ENCODE measurements around the gene ARL14EP. TPM values are rescaled to one million over a fixed set of nuclear protein-coding genes. Genes with fewer than 3 reads are reported as not detected.

Gene ARL14EP
- polyA plus RNA-seq, 1 experiment = 47.2 TPM

DNA sequence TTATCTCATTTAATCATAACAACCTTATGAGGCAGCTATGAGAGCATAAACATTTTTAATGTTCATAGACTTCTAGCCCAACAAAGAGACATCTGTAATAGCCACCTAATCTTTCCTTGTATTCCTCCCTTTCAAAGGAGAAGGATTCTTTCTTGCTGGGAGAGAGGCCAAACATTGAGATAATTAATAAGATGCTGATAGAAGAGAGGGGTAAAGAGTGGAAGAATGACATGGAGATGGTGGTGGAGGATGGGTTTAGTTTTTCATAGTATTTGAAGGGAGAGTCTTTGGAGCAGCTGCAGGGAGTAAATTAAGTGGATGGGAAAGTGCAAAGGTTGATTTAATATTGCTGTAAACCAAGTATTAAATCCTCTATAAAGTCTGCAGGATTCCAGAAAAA lies 57.9 kb downstream of the ARL14EP start:
- no peak overlapping the region for H3K4me3 ChIP-seq (ENCODE audit: low read depth, low read length)
- H3K27ac ChIP-seq (ENCODE audit: low read depth, low read length) = no peak overlapping the region
- H3K27me3 ChIP-seq (ENCODE audit: control insufficient read depth, insufficient read depth, low read length) = no peaks in the 10 kb centered on the region
- DNase-seq (ENCODE audit: low read depth, low spot score) = no peak
- ChIA-PET POLR2A (no interaction called here), CTCF (no interaction called here)
- no peaks in the 10 kb centered on the region for H3K9me3 ChIP-seq (ENCODE audit: control insufficient read depth, insufficient read depth, low read length)
- no peak for TF ChIP-seq CTCF (IDR thresholded peaks at IDR 0.05; ENCODE audit: low read depth, low read length)

DNA sequence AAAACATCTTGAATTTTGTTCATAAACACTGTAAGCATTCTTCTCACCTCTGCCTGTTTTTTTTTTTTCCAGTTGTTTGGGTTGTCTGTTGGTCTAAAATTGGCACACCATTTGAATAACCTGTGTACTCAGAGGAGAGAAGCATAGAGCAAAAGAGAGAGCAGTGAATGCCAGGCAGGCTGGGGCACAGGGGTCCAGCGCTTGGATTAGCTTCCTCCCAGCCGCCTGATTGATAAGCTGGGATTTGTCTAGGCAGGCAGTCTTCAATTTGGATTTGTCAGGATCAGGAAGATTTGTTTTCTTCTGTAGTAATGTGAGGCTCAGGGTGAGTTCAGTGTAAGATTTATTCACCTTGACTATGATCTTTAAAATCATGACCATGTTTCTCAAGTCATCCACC lies 59.0 kb downstream of the ARL14EP start:
- H3K4me3 ChIP-seq (ENCODE audit: low read depth, low read length) = no peak overlapping the region
- CTCF ChIA-PET = interaction anchor here (0.6 to 1.0 kb wide), 2 partner anchors 239 to 664 kb away, joined by 3 to 4 read pairs; no protein-coding TSS in a partner anchor
- H3K9me3 ChIP-seq (ENCODE audit: control insufficient read depth, insufficient read depth, low read length) = no peaks in the 10 kb centered on the region
- no peak for DNase-seq (ENCODE audit: low read depth, low spot score)
- POLR2A ChIA-PET = interaction anchor here (0.5 kb wide), 1 partner anchor 387 kb away, joined by 3 read pairs; no protein-coding TSS in a partner anchor
- no peak for TF ChIP-seq CTCF (IDR thresholded peaks at IDR 0.05; ENCODE audit: low read depth, low read length)
- no peak overlapping the region for H3K27ac ChIP-seq (ENCODE audit: low read depth, low read length)
- no peaks in the 10 kb centered on the region for H3K27me3 ChIP-seq (ENCODE audit: control insufficient read depth, insufficient read depth, low read length)

Other genes starting within 250 kb of the ARL14EP start
- gene FSHB, start 92.1 kb upstream of the ARL14EP start, polyA plus RNA-seq (2011; rRNA removed) = not detected in 2 replicates

Data from AG04450 (cell line).